BE2C (cell line): ENCODE measurements around the gene CADM2.

Experiments
- DNase-seq: peaks from one replicate; pipeline ENCODE4 v3.0.0-alpha.2; 2020
- H3K27me3 ChIP-seq: fragments of 250-450 bp; sonication (Bioruptor Pico); 2 replicates; pipeline ENCODE4 v1.5.1; 2020; ENCODE audit warnings: mild to moderate bottlenecking
- H3K36me3 ChIP-seq: fragments of 250-450 bp; sonication (Bioruptor Pico); 2 replicates; pipeline ENCODE4 v1.5.1; 2020; ENCODE audit warnings: mild to moderate bottlenecking
- H3K4me1 ChIP-seq: fragments of 250-450 bp; sonication (Bioruptor Pico); 2 replicates; pipeline ENCODE4 v1.5.1; 2020
- H3K4me3 ChIP-seq: 2 replicates; pipeline ENCODE4 v1.5.1; 2011; ENCODE audit warnings: low read depth, low read length
- H3K9me3 ChIP-seq: fragments of 250-450 bp; sonication (Bioruptor Pico); 2 replicates; pipeline ENCODE4 v1.5.1; 2020
- CTCF ChIP-seq: IDR thresholded peaks from 2 replicates; pipeline ENCODE4 v1.5.1; 2012; ENCODE audit warnings: mild to moderate bottlenecking, low read depth, low read length

Gene CADM2

GRCh38 chr3:85864896-85865295 lies 906.1 kb downstream of the CADM2 start:
- no peaks in the 10 kb centered on the region for H3K27me3 ChIP-seq
- no peaks in the 10 kb centered on the region for H3K4me1 ChIP-seq
- no peaks in the 10 kb centered on the region for H3K9me3 ChIP-seq
- DNase-seq = peak; percentile 18
- H3K36me3 ChIP-seq = no peaks in the 10 kb centered on the region
- no peak overlapping the region for H3K4me3 ChIP-seq
- TF ChIP-seq CTCF = no peak

GRCh38 chr3:85867072-85867471 lies 908.3 kb downstream of the CADM2 start:
- no peak overlapping the region for H3K4me3 ChIP-seq
- no peaks in the 10 kb centered on the region for H3K9me3 ChIP-seq
- no peak for TF ChIP-seq CTCF
- DNase-seq = no peak
- no peaks in the 10 kb centered on the region for H3K36me3 ChIP-seq
- H3K27me3 ChIP-seq = no peaks in the 10 kb centered on the region
- no peaks in the 10 kb centered on the region for H3K4me1 ChIP-seq

GRCh38 chr3:85875589-85875988 lies 916.8 kb downstream of the CADM2 start:
- DNase-seq = no peak

GRCh38 chr3:85877631-85878030 lies 918.8 kb downstream of the CADM2 start:
- H3K27me3 ChIP-seq = no peaks in the 10 kb centered on the region
- DNase-seq = no peak
- H3K4me3 ChIP-seq = no peak overlapping the region
- H3K4me1 ChIP-seq = no peaks in the 10 kb centered on the region
- TF ChIP-seq CTCF = no peak
- H3K36me3 ChIP-seq = no peaks in the 10 kb centered on the region
- H3K9me3 ChIP-seq = no peaks in the 10 kb centered on the region

More at GRCh38 chr3:85875589-85875988, 916.8 kb downstream of the CADM2 start:
- Histone ChIP-seq H3K4me3 (no peak overlapping the region), H3K4me1 (no peaks in the 10 kb centered on the region), H3K27me3 (no peaks in the 10 kb centered on the region), H3K9me3 (no peaks in the 10 kb centered on the region), H3K36me3 (no peaks in the 10 kb centered on the region)
- no peak for TF ChIP-seq CTCF

GRCh38 chr3:85881833-85882393 lies 923.1 kb downstream of the CADM2 start:
- TF ChIP-seq CTCF = no peak

GRCh38 chr3:85890043-85890555 lies 931.3 kb downstream of the CADM2 start:
- Histone ChIP-seq H3K27me3 (no peaks in the 10 kb centered on the region), H3K4me1 (no peaks in the 10 kb centered on the region), H3K36me3 (no peaks in the 10 kb centered on the region), H3K9me3 (no peaks in the 10 kb centered on the region), H3K4me3 (no peak overlapping the region)
- no peak for DNase-seq
- TF ChIP-seq CTCF = no peak

More at GRCh38 chr3:85881833-85882393, 923.1 kb downstream of the CADM2 start:
- Histone ChIP-seq H3K4me1 (no peaks in the 10 kb centered on the region), H3K9me3 (no peaks in the 10 kb centered on the region), H3K36me3 (no peaks in the 10 kb centered on the region), H3K27me3 (no peaks in the 10 kb centered on the region), H3K4me3 (no peak overlapping the region)
- DNase-seq = no peak
